A549 (cell line): ENCODE measurements around the gene RAD51B. TPM values are rescaled to one million over a fixed set of nuclear protein-coding genes. Genes with fewer than 3 reads are reported as not detected.

ENCODE experiments used
- ATAC-seq, 2 experiments: fragments of 200-7000 bp in 1 of 2; fragments of >200 bp in 1 of 2; cut with Nextera tagmentation in 1 of 2; cut with Tn5 transposase in 1 of 2; 3 replicates each; pipeline versions ENCODE4 v1.8.0 to v1.9.1; 2018 to 2020; ENCODE audit warnings: mild to moderate bottlenecking in 1 of 2, moderate library complexity in 1 of 2
- CTCF ChIA-PET: fragments of 300-600 bp; sonication (Branson Sonifier 250); formaldehyde crosslinking; extraction: SDS; loops from one replicate; lab custom pipeline; 2021; ENCODE audit warnings: antibody characterized with exemption, inconsistent platforms; lab: Yijun Ruan, JAX
- POLR2A ChIA-PET: fragments of 350-600 bp; formaldehyde crosslinking; extraction: SDS; loops from one replicate; lab custom pipeline; 2021; ENCODE audit warnings: antibody characterized with exemption, inconsistent platforms; lab: Yijun Ruan, JAX
- DNase-seq, 2 experiments: peaks; one replicate each; pipeline versions ENCODE4 v3.0.0 to v3.0.0-alpha.2; 2011 to 2016; ENCODE audit warnings: low read depth in 1 of 2, low spot score in 1 of 2
- FAIRE-seq: peaks from 2 replicates; lab custom pipeline; 2011; peaks lifted over from hg19 to GRCh38; lab: Jason Lieb, UNC
- H3K27ac ChIP-seq, 2 experiments: fragments of >200 bp; sonication (Bioruptor Twin); formaldehyde crosslinking; 3 replicates each; pipeline ENCODE4 v1.5.1; 2016 to 2017
- H3K4me1 ChIP-seq: fragments of >200 bp; sonication (Bioruptor Twin); formaldehyde crosslinking; 3 replicates; pipeline ENCODE4 v1.6.1; 2016
- H3K4me2 ChIP-seq: fragments of >200 bp; sonication (Bioruptor Twin); formaldehyde crosslinking; 3 replicates; pipeline ENCODE4 v1.6.1; 2016
- H3K4me3 ChIP-seq: fragments of >200 bp; sonication (Bioruptor Twin); formaldehyde crosslinking; 3 replicates; pipeline ENCODE4 v1.5.1; 2016
- H3K9me3 ChIP-seq: fragments of >200 bp; sonication (Bioruptor Twin); formaldehyde crosslinking; 3 replicates; pipeline ENCODE4 v1.6.1; 2016
- CBX8 ChIP-seq: fragments of 200-600 bp; sonication (generic); IDR thresholded peaks from 2 replicates; pipeline ENCODE4 v1.6.1; 2016
- EHF ChIP-seq: fragments of 250-450 bp; sonication (Bioruptor Pico); IDR thresholded peaks from 2 replicates; pipeline ENCODE4 v1.5.0; 2020; ENCODE audit warnings: mild to moderate bottlenecking
- EP300 ChIP-seq, 2 experiments: fragments of >200 bp; sonication (Bioruptor Twin); formaldehyde crosslinking; IDR thresholded peaks; 2 replicates in 1 of 2; 3 replicates in 1 of 2; pipeline ENCODE4 v1.6.1; 2016 to 2017
- ESRRA ChIP-seq: fragments of 150-350 bp; IDR thresholded peaks from 2 replicates; pipeline ENCODE4 v1.6.1; 2014; ENCODE audit warnings: mild to moderate bottlenecking, low read length, borderline replicate concordance
- FOSB ChIP-seq: fragments of 250-450 bp; sonication (Bioruptor Pico); IDR thresholded peaks from 2 replicates; pipeline ENCODE4 v1.5.0; 2020; ENCODE audit warnings: mild to moderate bottlenecking, moderate library complexity
- FOSL2 ChIP-seq, 2 experiments: fragments of 450-650 bp in 1 of 2; fragments of >200 bp in 1 of 2; sonication (Bioruptor Twin) in 1 of 2; formaldehyde crosslinking; IDR thresholded peaks; 2 replicates each; pipeline versions ENCODE4 v1.5.0 to v1.6.1; 2016 to 2020; ENCODE audit warnings: mild to moderate bottlenecking in 1 of 2, moderate library complexity in 1 of 2
- FOXS1 ChIP-seq: fragments of 250-450 bp; sonication (Bioruptor Pico); IDR thresholded peaks from 2 replicates; pipeline ENCODE4 v1.5.0; 2020; ENCODE audit warnings: mild to moderate bottlenecking, moderate library complexity
- GATA3 ChIP-seq: IDR thresholded peaks from 2 replicates; pipeline ENCODE4 v1.6.1; 2012; ENCODE audit warnings: borderline replicate concordance
- HOXA7 ChIP-seq: fragments of 250-450 bp; sonication (Bioruptor Pico); IDR thresholded peaks from 2 replicates; pipeline ENCODE4 v1.5.0; 2020; ENCODE audit warnings: mild to moderate bottlenecking, moderate library complexity
- JUN ChIP-seq, 2 experiments: fragments of >200 bp; sonication (Bioruptor Twin); formaldehyde crosslinking; IDR thresholded peaks; 2 replicates in 1 of 2; 3 replicates in 1 of 2; pipeline ENCODE4 v1.6.1; 2016 to 2017
- JUNB ChIP-seq: fragments of >200 bp; sonication (Bioruptor Twin); formaldehyde crosslinking; IDR thresholded peaks from 2 replicates; pipeline ENCODE4 v1.6.1; 2016
- KDM5A ChIP-seq: fragments of 200-600 bp; sonication (generic); IDR thresholded peaks from 2 replicates; pipeline ENCODE4 v1.6.1; 2016; ENCODE audit warnings: antibody characterized with exemption, mild to moderate bottlenecking
- MAFK ChIP-seq: fragments of 450-650 bp; IDR thresholded peaks from 2 replicates; pipeline ENCODE4 v1.6.1; 2014; ENCODE audit not compliant: partially characterized antibody
- NFE2L2 ChIP-seq: fragments of 150-350 bp; conservative IDR thresholded peaks from 2 replicates; pipeline ENCODE4 v1.6.1; 2014; ENCODE audit warnings: low read length
- NPAS2 ChIP-seq: fragments of 250-450 bp; sonication (Bioruptor Pico); IDR thresholded peaks from 2 replicates; pipeline ENCODE4 v1.8.0; 2022; ENCODE audit warnings: mild to moderate bottlenecking, moderate library complexity, borderline replicate concordance
- NR3C1 ChIP-seq: fragments of >200 bp; sonication (Bioruptor Twin); formaldehyde crosslinking; IDR thresholded peaks from 3 replicates; pipeline ENCODE4 v1.6.1; 2017
- POLR2A ChIP-seq: IDR thresholded peaks from 2 replicates; pipeline ENCODE4 v1.6.1; 2012; ENCODE audit warnings: mild to moderate bottlenecking, low read length
- POLR2AphosphoS2 ChIP-seq: conservative IDR thresholded peaks from 2 replicates; pipeline ENCODE4 v1.6.1; 2012; ENCODE audit warnings: low read length, improper control_type of control experiment, inconsistent platforms
- RAD21 ChIP-seq, 2 experiments: fragments of >200 bp in 1 of 2; sonication (Bioruptor Twin) in 1 of 2; formaldehyde crosslinking in 1 of 2; IDR thresholded peaks in 1 of 2; conservative IDR thresholded peaks in 1 of 2; 2 replicates in 1 of 2; 3 replicates in 1 of 2; pipeline ENCODE4 v1.6.1; 2012 to 2018; ENCODE audit warnings: inconsistent platforms in 1 of 2
- USF2 ChIP-seq: fragments of 450-650 bp; IDR thresholded peaks from 2 replicates; pipeline ENCODE4 v1.6.1; 2014; ENCODE audit warnings: antibody characterized with exemption
- WGBS: methylation state at CpG from one replicate; pipeline ENCODE4 v1.1.6; 2017; ENCODE audit errors: missing lambda C conversion rate; 5-methylcytosine and 5-hydroxymethylcytosine counted together
- polyA plus RNA-seq, 4 experiments: library from polyadenylated mRNA; depleted of rRNA in 3 of 4; stranded (reverse); fragments of >200 nt; fragmentation: RNase III in 1 of 4; extraction: RNeasy Plus Mini Kit Qiagen cat#74134 plus additional on column Dnase treatment in 1 of 4; gene quantifications; 2 replicates in 3 of 4; 3 replicates in 1 of 4; pipeline ENCODE4 v1.2.3, GENCODE V29; 2011 to 2017
- TF ChIP-seq, protein P1 (sequence below): fragments of >200 bp; sonication (Bioruptor Twin); formaldehyde crosslinking; IDR thresholded peaks from 3 replicates; pipeline ENCODE4 v1.6.1; 2016
- TF ChIP-seq, protein P2 (sequence below): fragments of >200 bp; sonication (Bioruptor Twin); formaldehyde crosslinking; IDR thresholded peaks from 3 replicates; pipeline ENCODE4 v1.5.1; 2016
- TF ChIP-seq, protein P3 (sequence below): fragments of 250-450 bp; sonication (Bioruptor Pico); IDR thresholded peaks from 2 replicates; pipeline ENCODE4 v1.5.0; 2021; ENCODE audit warnings: mild to moderate bottlenecking, moderate library complexity, borderline replicate concordance

The RAD51B gene
- polyA plus RNA-seq, 2 of the 4 experiments (the other 2 are of a cell fraction) = 7.2 to 10.8 TPM

GRCh38 chr14:68379510-68380328 is 560.1 kb downstream of the RAD51B start:
- CTCF ChIA-PET = interaction anchor here (0.6 kb wide), 1 partner anchor 15 kb away, joined by 3 read pairs; no protein-coding TSS in a partner anchor
- ATAC-seq (no peak), DNase-seq (no peak)

GRCh38 chr14:68380329-68380741 is 560.8 kb downstream of the RAD51B start:
- CTCF ChIA-PET = interaction anchor here (0.6 to 1.6 kb wide), 2 partner anchors 15 to 409 kb away, joined by 3 to 4 read pairs; no protein-coding TSS in a partner anchor
- no peak for ATAC-seq
- H3K4me2 ChIP-seq = no peak overlapping the region
- TF ChIP-seq EP300 (IDR thresholded peaks at IDR 0.05) (no peak), USF2 (no peak), RAD21 (conservative IDR thresholded peaks at IDR 0.05 in 1 of 2, IDR thresholded peaks at IDR 0.05 in 1 of 2) (no peak)
- TF ChIP-seq, protein P1, sequence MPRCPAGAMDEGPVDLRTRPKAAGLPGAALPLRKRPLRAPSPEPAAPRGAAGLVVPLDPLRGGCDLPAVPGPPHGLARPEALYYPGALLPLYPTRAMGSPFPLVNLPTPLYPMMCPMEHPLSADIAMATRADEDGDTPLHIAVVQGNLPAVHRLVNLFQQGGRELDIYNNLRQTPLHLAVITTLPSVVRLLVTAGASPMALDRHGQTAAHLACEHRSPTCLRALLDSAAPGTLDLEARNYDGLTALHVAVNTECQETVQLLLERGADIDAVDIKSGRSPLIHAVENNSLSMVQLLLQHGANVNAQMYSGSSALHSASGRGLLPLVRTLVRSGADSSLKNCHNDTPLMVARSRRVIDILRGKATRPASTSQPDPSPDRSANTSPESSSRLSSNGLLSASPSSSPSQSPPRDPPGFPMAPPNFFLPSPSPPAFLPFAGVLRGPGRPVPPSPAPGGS = no peak
- no peak for DNase-seq
- H3K4me3 ChIP-seq = no peak overlapping the region
- no peak for FAIRE-seq
- peaks cover 27% of the 10 kb centered on the region for H3K4me1 ChIP-seq
- H3K9me3 ChIP-seq = no peaks in the 10 kb centered on the region
- peak overlapping the region; percentile 26; a peak in 5 of 6 replicates for H3K27ac ChIP-seq
- POLR2A ChIA-PET = no interaction called here
- 86% methylated on average over 1 of the region's 1 CpG for WGBS

More at GRCh38 chr14:68379510-68380328, 560.1 kb downstream of the RAD51B start:
- POLR2A ChIA-PET = no interaction called here
- peaks cover 27% of the 10 kb centered on the region for H3K4me1 ChIP-seq
- H3K9me3 ChIP-seq = no peaks in the 10 kb centered on the region
- 93% methylated on average over 8 of the region's 8 CpGs for WGBS
- H3K4me2 ChIP-seq = no peak overlapping the region
- H3K27ac ChIP-seq = peak overlapping the region; percentile 26; a peak in 4 of 6 replicates
- no peak for TF ChIP-seq GATA3
- no peak for TF ChIP-seq POLR2AphosphoS2
- TF ChIP-seq POLR2A = no peak
- TF ChIP-seq JUN (IDR thresholded peaks at IDR 0.05) = no peak
- no peak for TF ChIP-seq NR3C1
- no peak for TF ChIP-seq FOSB (CRISPR knock-in tag)
- no peak for TF ChIP-seq KDM5A
- no peak for TF ChIP-seq NPAS2 (CRISPR knock-in tag)
- TF ChIP-seq JUNB = no peak
- TF ChIP-seq EHF (CRISPR knock-in tag) = no peak
- no peak for TF ChIP-seq ESRRA
- TF ChIP-seq CBX8 = no peak
- TF ChIP-seq HOXA7 (CRISPR knock-in tag) = no peak
- TF ChIP-seq, protein P2, sequence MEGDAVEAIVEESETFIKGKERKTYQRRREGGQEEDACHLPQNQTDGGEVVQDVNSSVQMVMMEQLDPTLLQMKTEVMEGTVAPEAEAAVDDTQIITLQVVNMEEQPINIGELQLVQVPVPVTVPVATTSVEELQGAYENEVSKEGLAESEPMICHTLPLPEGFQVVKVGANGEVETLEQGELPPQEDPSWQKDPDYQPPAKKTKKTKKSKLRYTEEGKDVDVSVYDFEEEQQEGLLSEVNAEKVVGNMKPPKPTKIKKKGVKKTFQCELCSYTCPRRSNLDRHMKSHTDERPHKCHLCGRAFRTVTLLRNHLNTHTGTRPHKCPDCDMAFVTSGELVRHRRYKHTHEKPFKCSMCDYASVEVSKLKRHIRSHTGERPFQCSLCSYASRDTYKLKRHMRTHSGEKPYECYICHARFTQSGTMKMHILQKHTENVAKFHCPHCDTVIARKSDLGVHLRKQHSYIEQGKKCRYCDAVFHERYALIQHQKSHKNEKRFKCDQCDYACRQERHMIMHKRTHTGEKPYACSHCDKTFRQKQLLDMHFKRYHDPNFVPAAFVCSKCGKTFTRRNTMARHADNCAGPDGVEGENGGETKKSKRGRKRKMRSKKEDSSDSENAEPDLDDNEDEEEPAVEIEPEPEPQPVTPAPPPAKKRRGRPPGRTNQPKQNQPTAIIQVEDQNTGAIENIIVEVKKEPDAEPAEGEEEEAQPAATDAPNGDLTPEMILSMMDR = no peak
- no peak for TF ChIP-seq MAFK
- no peak for TF ChIP-seq NFE2L2
- no peak for TF ChIP-seq FOSL2 (IDR thresholded peaks at IDR 0.05)
- TF ChIP-seq FOSL2 (CRISPR knock-in tag; IDR thresholded peaks at IDR 0.05) = no peak
- TF ChIP-seq FOXS1 (CRISPR knock-in tag) = no peak
- TF ChIP-seq, protein P3, sequence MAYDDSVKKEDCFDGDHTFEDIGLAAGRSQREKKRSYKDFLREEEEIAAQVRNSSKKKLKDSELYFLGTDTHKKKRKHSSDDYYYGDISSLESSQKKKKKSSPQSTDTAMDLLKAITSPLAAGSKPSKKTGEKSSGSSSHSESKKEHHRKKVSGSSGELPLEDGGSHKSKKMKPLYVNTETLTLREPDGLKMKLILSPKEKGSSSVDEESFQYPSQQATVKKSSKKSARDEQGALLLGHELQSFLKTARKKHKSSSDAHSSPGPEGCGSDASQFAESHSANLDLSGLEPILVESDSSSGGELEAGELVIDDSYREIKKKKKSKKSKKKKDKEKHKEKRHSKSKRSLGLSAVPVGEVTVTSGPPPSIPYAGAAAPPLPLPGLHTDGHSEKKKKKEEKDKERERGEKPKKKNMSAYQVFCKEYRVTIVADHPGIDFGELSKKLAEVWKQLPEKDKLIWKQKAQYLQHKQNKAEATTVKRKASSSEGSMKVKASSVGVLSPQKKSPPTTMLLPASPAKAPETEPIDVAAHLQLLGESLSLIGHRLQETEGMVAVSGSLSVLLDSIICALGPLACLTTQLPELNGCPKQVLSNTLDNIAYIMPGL (CRISPR knock-in tag) = no peak
- TF ChIP-seq, all 56 proteins: peak for 0
- H3K4me3 ChIP-seq = no peak overlapping the region
- FAIRE-seq = no peak
